SH-SY5Y (cell line): ENCODE results near the gene IRAK1.

Source experiments
- GATA2 ChIP-seq: IDR thresholded peaks from 2 replicates; pipeline ENCODE4 v1.6.1; 2011; ENCODE audit warnings: mild to moderate bottlenecking, low read depth, low read length
- GATA3 ChIP-seq: IDR thresholded peaks from 2 replicates; pipeline ENCODE4 v1.6.1; 2011; ENCODE audit warnings: low read depth, mild to moderate bottlenecking, low read length, moderate library complexity

DNA sequence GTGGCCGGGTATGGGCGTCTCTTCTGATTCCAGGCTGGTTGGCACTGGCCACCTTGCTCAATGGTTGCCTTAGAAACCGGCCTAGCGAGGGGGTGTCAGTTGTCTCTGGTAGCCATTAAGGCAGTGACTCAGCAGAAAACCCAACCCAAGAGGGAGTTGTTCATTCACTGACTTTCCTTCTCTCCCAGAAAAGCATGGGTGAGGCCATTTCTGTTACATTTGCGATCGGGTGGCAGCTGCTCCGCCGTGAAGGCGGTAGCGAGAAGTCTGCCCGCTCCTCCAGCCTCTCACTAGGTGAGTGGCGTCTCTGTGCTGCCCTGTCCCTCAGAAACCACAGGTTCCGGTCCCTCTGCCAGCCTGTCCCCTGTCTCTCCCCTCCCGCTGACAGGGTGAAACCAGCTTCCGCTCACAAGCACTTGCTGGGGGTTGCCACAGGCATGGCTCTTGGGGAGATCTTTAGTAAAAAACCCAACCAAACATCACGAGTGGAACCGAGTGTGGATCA is 17.4 kb downstream of the IRAK1 start:
- no peak for TF ChIP-seq GATA2
- no peak for TF ChIP-seq GATA3
